ENCODE results near the gene KIF16B. TPM values are rescaled to one million over a fixed set of nuclear protein-coding genes. Genes with fewer than 3 reads are reported as not detected.

Gene KIF16B
- total RNA-seq, 6 experiments from 2014 or later = 8.4 to 15.9 (median 11.7) TPM

DNA sequence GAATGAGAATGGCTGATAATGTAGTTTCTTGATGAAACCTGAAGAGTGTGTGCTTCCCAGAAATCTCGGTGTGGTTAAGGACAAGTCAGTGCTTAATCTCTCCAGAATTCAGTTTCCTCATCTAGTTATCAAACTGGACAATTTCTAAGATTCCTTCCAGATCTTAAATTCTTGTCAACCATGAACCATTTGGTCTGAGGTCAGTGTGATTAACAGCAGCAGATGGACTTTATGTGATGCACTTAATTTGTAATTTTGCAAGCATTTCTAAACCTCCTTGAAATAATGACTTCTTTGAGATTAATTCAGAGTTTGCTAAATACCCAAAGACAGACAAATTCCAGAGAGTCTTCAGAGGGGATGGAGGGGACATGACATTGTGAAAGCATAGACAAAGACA is 160.3 kb downstream of the KIF16B start:
- no peaks in the 10 kb centered on the region for H3K36me3 ChIP-seq
- no peak for TF ChIP-seq POLR2A (IDR thresholded peaks at IDR 0.05)
- no peak for TF ChIP-seq CTCF (IDR thresholded peaks at IDR 0.05)
- no peaks in the 10 kb centered on the region for H3K4me1 ChIP-seq
- ATAC-seq (no peak), DNase-seq (no peak)
- H3K4me3 ChIP-seq = no peak overlapping the region
- intact Hi-C loops (cut with DNase I) = no loop called here
- no peaks in the 10 kb centered on the region for H3K9me3 ChIP-seq
- no peak overlapping the region for H3K27ac ChIP-seq
- WGBS (ENCODE audit: insufficient coverage, low coverage, low lambda C conversion rate, missing lambda C conversion rate) = 92% methylated on average over 1 of the region's 1 CpG
- H3K27me3 ChIP-seq = no peaks in the 10 kb centered on the region

DNA sequence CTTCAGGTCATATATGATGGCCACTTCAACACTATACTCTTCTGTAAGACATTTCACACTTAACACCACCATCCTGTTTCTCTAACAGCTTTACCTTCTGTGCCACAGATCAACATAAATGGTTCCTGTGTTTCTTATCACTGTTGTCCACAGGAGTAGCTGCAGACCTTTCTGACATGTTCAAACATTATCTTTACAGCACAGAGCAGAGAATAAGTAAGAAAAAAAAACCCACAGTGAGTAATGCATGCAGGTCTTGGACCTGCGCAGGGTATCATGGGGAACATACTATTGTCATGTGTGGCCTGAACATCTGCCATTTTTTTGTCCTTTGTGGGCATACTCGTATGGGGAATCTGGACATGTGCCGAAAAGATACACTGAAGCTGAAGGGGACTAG is 161.9 kb downstream of the KIF16B start:
- H3K4me3 ChIP-seq = no peak overlapping the region
- WGBS (ENCODE audit: insufficient coverage, low coverage, low lambda C conversion rate, missing lambda C conversion rate) = 90% methylated on average over 3 of the region's 3 CpGs
- no peaks in the 10 kb centered on the region for H3K36me3 ChIP-seq
- no peaks in the 10 kb centered on the region for H3K9me3 ChIP-seq
- DNase-seq (no peak), ATAC-seq (no peak)
- H3K4me1 ChIP-seq = no peaks in the 10 kb centered on the region
- no peak overlapping the region for H3K27ac ChIP-seq
- H3K27me3 ChIP-seq = no peaks in the 10 kb centered on the region
- TF ChIP-seq CTCF (IDR thresholded peaks at IDR 0.05) (no peak), POLR2A (IDR thresholded peaks at IDR 0.05) (no peak)
- intact Hi-C loops (cut with DNase I) = no loop called here

DNA sequence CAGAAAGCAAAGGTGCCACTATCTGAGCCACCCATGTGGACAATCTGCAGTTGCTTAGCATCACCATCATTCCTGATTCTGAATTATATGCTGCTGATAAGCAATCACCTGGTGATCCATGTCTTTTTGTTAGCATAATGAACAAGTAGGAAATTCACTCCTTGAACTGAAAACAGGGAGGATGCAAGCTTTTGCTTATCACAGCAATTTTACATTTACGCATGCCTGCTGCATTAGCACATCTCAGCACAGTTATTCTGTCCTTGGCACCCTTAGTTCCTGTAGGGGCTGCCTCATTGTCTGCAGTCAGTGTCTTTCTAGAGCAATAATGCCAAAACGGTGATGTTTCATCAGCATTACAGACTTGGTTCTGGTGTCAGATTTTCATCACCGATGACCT is 162.6 kb downstream of the KIF16B start:
- intact Hi-C loops (cut with DNase I) = no loop called here
- H3K36me3 ChIP-seq = no peaks in the 10 kb centered on the region
- 86% methylated on average over 1 of the region's 3 CpGs for WGBS (ENCODE audit: insufficient coverage, low coverage, low lambda C conversion rate, missing lambda C conversion rate)
- no peak overlapping the region for H3K4me3 ChIP-seq
- DNase-seq (no peak), ATAC-seq (no peak)
- H3K9me3 ChIP-seq = no peaks in the 10 kb centered on the region
- TF ChIP-seq CTCF (IDR thresholded peaks at IDR 0.05) (no peak), POLR2A (IDR thresholded peaks at IDR 0.05) (no peak)
- H3K27ac ChIP-seq = no peak overlapping the region
- H3K4me1 ChIP-seq = no peaks in the 10 kb centered on the region
- no peaks in the 10 kb centered on the region for H3K27me3 ChIP-seq

- intact Hi-C loops (cut with DNase I) = no loop called here
- no peaks in the 10 kb centered on the region for H3K9me3 ChIP-seq
- DNase-seq (no peak), ATAC-seq (no peak)
- TF ChIP-seq POLR2A (IDR thresholded peaks at IDR 0.05) (no peak), CTCF (IDR thresholded peaks at IDR 0.05) (no peak)
- H3K4me3 ChIP-seq = no peak overlapping the region
- no peaks in the 10 kb centered on the region for H3K4me1 ChIP-seq
- peaks cover 0 to 12% (median 0%) of the 10 kb centered on the region in 4 donors for H3K36me3 ChIP-seq
- H3K27me3 ChIP-seq = no peaks in the 10 kb centered on the region
- WGBS (ENCODE audit: insufficient coverage, low coverage, low lambda C conversion rate, missing lambda C conversion rate) = 89% methylated on average over 1 of the region's 1 CpG
- H3K27ac ChIP-seq = no peak overlapping the region
Observed at GRCh38 chr20:16408981-16409380, 164.3 kb downstream of the KIF16B start.
